GM21390 (cell line): Measurements from ENCODE around the gene MYO3B.
A peak's percentile ranks its signal among the peaks of the same experiment; 100 is the strongest.

Experiments
- ATAC-seq: cut with Tn5 transposase; IDR thresholded peaks from one replicate; pipeline ENCODE4 v1.9.1; 2021; ENCODE audit not compliant: unreplicated experiment

The MYO3B gene

GRCh38 chr2:170177950-170178781 is at the start of gene MYO3B:
MYO3B (plus strand) TSS chr2:170178147; CDS start chr2:170178288, 141 bp downstream.
- ATAC-seq = peak; percentile 46

DNA sequence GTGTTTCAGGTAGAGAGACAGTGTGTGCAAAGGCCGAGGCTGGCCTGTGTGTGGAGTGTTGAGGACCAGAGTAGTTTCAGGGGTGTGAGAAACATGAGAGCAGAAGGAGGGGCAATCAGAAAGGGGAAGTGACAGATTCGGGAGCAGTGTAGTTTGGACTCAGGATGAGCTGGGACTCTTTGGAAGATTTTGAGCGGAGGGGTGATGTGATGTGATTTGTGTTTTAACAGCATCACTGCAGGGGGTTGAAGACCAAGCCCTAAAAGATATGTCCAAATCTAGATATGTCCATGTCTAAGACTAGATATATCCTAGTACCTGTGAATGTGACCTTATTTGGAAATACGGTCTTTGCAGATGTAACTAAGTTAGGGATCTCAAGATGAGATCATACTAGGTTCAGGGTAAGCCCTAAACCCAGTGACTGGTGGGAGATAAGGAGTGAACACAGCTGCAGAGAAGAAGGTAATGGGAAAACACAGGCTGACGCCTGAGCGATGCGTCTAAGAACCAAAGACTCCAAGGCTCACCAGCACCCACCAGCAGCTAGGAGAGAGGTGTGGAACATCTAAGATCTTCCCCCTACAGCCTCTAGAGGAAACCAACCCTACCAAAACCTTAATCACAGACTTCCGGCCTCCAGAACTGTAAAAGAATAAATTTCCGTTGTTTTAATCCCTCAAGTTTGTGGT is 38.5 kb upstream of the MYO3B start:
- peak; percentile 55 for ATAC-seq

DNA sequence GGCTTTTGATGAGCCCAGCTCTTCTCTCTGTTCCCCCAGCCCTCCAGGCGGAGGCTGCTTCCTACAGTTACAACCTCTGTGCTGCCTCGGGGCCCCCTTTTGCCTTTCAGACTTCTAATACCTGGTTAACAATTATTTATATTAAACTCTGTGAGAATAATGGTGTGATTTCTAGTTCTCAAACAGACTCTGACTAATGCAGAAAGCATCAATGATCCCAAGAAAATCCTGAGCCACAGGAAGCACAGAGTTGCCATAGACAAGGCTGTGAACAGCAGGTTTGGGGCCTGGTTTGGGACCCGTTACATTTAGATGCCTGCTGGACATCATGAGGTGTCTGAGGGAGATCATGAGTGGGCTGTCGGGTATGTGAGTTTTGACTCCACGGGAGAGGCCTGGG is 37.4 kb upstream of the MYO3B start:
- no peak for ATAC-seq

- peak; percentile 53 for ATAC-seq
These were observed 36.1 kb upstream of the MYO3B start for GRCh38 chr2:170141865-170142264.

- ATAC-seq = no peak
These were observed 35.4 kb upstream of the MYO3B start for GRCh38 chr2:170142502-170142901.

DNA sequence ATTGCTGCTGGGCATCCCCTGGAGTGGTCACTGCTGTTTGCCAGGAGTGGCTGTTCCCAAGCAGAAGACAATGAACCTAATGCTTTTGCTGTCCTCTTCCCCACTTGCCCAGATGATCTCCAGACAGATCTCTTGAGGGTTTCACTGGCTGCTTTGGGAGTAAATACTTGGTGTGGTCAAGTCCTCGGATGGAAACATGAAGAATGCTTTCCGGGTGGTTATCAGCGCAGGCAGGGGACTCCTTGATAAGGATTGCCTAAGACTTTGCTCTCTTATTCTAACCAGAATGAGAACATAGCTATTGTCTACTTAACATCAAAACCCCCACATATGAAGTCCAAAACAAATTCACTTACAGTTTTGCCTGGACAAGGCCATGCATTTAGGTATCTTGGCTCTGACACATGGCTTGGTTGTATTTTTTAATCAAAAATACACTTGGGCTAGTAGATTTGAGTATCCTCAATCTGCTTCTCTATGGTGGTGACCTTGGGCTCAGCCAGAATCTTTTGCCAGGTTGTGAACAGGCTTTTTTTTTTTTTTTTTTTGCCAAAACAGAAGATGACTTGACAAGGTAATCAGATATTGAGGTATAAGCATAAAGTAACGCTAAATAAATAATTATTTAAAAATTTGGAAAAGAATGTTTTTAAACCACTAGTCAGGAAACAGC is 34.8 kb upstream of the MYO3B start:
- no peak for ATAC-seq

- no peak for ATAC-seq
These were observed 33.2 kb upstream of the MYO3B start for GRCh38 chr2:170144761-170145160.

GRCh38 chr2:170145191-170145590 is 32.8 kb upstream of the MYO3B start:
- ATAC-seq = no peak

GRCh38 chr2:170145675-170146432 is 32.1 kb upstream of the MYO3B start:
- no peak for ATAC-seq

DNA sequence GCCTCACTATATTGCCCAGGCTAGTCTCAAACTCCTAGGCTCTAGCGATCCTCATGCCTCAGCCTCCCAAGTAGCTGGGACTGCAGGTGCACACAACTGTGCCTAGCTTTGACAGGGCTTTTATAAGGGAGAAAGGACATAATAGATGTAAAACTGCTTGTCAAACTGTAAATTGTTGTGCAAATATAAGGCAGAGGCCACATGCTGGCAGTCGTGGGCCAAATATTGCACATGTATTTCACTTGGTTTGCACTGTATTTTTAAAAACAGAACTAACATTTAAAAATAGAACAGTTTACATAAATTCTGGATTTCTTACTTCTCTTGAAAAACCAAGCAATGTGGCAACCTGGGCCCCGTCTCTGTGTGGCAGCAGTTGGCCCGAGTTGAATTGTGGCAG is 31.2 kb upstream of the MYO3B start:
- ATAC-seq = no peak

DNA sequence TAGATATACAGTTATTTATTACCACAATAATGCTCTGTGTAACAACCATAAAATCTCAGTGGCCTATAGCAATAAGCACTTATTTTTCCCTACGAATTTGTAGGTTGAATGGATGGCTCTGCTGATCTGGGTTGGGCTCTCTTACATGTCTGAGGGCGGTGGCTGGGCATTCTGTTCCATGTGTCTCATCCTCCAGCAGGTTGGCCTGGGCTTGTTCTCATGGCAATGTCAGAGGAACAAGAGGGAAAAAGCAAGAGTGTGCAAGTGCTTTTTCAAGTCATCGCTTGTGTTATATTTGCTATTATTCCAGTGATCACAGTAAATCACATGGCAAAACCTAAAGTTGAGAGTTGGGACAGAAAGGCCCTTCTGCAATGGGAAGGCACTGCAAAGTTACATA is 30.4 kb upstream of the MYO3B start:
- ATAC-seq = no peak

- no peak for ATAC-seq
These were observed 29.8 kb upstream of the MYO3B start for GRCh38 chr2:170148161-170148560.

DNA sequence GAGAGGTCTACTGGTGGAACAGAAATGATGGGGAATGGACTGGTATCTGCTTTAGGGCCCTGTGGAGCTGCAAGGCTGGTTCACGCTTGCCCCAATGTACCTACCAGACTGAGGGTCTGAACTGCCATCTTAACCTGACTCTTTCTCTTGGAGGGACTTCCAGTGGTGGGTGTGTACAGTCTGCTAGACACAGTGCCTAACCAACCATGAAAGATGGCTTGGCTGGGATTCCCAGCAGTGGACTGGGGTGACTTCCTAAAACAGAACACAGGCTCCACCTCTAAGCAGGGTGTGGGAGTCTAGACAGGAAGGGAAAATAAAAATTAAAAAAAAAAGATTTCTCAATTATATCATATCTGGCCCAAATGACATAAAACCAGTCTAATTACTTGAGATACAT is 25.5 kb upstream of the MYO3B start:
- no peak for ATAC-seq

GRCh38 chr2:170155022-170155722 is 22.8 kb upstream of the MYO3B start:
- peak; percentile 55 for ATAC-seq

DNA sequence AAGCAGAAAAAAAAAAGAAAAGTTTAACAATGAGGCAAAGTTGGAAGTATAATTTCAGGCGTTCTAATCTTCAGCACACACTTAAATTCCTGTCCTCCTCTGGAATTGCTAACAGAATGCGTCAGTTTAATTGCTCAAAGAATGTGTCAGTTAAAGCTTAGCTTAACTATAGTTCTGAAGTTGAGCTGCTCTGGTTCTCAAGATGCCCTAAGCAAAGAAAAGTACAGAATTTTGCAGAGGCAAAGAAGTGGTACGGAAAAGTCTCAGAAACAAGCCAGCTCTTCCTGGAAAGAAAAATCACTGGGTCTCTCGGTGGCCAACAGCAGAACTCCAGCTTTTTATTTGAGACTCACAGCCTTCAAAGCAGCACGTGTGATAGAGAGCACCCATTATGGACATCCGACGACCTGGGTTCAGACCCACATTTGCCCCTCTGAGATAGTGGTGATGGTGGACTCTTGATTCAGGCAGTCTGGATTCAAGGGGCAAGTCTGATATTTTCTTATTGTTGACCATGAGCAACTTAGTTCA is 22.2 kb upstream of the MYO3B start:
- ATAC-seq = no peak

- ATAC-seq = no peak
These were observed 21.4 kb upstream of the MYO3B start for GRCh38 chr2:170156592-170156991.

DNA sequence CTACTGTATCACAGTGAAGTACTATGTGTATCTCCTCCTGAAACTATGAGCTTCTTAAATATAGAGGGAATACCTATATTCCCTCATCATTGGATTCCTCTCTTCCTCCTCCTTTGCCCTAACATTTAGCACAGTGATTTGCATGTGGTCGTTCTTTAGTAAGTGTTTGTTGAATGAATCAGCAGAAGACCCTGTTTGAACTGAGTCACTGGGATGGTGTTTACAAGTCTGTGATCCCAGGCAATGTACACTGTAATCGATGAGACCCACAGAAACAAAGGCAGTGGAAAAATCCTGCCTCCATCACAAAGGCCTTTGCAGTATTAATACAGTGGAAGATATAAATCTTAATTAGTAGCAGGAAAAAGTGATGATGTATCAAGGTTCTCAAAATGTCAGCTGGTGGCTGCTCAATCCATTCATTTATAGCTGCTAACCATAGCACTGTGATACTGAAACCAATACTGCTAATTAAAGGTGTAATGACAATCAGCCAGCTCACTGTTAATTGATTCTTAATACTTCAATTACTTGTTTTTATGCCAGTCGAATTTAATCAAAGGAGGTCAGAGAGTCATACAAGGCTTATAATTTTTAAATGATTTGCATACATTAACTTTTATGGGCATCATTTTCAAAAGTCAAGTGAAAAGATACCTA is 20.8 kb upstream of the MYO3B start:
- ATAC-seq = no peak

DNA sequence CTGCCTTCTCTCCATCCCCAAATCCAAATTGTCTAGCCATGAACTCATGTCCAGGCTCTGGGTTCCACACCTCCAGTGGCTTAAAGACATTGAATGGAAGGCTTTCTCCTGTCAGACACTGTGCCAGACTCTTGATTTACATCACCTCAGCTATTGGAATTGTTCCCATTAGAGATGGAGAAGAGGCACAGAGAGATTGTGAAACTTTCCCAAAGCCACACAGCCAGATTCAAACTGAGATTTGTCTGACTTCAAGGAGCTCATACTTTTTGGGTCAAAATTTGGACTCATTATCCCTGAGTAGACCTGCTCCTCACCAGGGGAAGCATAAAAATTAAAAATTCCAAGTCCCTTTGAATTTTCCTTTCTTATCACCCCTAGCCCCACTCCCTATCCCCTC is 18.9 kb upstream of the MYO3B start:
- ATAC-seq = no peak

GRCh38 chr2:170161516-170162270 is 16.3 kb upstream of the MYO3B start:
- ATAC-seq = no peak
